ENCODE results near the gene NELFA.

NELFA gene

DNA sequence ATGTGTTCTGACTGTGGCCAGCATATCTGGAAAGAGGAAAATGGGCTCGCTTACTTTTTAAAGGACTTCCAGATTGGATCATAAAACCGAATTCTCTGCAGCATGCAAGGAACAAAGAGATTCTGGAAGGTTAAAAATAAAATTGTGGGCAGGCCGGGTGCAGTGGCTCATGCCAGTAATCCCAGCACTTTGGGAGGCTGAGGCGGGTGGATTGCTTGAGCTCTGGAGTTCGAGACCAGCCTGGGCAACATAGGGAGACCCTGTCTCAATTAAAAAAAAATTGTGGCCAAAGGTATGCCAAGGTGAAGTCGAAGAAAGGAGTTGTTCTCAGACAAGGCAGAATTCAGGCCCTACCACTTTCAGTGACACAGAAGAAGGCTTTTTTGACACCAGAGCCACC is 37.8 kb downstream of the NELFA start:
- DNase-seq (ENCODE audit: extremely low read depth, low read depth) = no peak
- TF ChIP-seq, protein P1, sequence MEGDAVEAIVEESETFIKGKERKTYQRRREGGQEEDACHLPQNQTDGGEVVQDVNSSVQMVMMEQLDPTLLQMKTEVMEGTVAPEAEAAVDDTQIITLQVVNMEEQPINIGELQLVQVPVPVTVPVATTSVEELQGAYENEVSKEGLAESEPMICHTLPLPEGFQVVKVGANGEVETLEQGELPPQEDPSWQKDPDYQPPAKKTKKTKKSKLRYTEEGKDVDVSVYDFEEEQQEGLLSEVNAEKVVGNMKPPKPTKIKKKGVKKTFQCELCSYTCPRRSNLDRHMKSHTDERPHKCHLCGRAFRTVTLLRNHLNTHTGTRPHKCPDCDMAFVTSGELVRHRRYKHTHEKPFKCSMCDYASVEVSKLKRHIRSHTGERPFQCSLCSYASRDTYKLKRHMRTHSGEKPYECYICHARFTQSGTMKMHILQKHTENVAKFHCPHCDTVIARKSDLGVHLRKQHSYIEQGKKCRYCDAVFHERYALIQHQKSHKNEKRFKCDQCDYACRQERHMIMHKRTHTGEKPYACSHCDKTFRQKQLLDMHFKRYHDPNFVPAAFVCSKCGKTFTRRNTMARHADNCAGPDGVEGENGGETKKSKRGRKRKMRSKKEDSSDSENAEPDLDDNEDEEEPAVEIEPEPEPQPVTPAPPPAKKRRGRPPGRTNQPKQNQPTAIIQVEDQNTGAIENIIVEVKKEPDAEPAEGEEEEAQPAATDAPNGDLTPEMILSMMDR (IDR thresholded peaks at IDR 0.05; ENCODE audit: low read depth, low read length) = no peak

DNA sequence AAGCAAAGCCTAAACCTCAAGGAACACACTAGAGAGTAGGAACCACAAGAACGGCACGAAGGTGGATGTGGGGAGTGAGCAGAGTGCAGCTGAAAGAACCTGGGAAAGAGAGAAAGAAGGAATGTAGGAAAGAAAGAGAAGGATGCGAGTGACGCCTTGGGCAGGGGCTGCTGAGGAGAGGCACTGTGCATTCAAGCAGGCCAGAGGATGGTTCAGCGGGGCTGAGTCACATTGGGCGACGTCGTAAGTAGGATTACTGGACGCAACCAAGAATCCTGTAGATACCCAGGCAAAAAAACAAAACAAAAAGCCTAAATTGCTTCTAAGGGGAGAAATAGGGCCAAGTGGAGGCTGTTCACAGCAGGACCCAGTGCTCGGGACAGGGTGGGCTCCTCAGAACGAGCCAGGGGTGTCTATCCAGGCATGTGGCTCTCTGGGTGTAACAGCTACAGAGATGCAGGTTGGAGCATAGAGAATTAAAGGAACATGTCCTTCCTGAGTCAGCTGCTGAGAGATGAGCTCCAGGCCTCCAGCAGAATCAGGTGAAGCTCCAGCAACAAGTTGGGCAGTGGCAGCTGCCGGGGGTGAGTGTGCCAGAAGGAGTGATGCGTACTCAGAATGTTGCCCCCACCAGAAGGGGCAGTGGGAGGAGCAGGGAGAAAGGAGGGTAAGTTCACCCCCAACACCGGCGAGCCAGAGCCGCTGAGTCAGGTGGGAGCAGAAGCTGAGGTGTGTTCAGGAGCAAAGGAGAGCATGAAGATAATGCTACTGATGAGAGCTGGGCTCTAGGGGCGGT is 38.6 kb downstream of the NELFA start:
- TF ChIP-seq, protein P1 (IDR thresholded peaks at IDR 0.05; ENCODE audit: low read depth, low read length) = no peak
- DNase-seq (ENCODE audit: extremely low read depth, low read depth) = no peak

DNA sequence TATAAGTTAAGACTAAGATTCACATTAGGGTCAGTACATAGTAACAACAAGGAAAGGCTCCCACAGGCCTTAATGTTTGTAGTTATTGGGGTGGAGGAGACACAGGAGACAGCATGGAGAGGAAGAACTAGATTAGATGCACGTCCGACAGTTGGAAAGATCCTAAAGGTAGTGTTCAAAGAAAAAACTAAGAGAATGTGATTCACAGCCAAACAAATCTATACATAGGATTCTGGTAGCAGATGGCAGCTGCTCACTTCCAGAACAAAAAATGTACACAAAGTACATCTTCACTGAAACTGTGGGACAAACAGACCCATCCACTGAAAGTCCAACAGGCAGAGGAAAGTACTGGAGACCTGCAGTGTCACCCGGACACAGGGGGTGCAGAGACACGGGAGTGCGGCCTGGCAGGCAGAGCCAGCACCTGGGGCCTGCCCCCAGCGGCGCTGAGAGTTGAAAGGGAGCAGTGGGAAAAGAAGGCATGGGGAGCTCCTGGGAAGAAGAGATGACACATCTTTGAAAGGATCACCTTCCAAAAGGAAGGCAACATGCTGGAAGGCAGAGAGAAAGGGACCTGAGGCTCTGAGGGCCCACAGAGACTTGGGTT is 40.0 kb downstream of the NELFA start:
- TF ChIP-seq, protein P1 (IDR thresholded peaks at IDR 0.05; ENCODE audit: low read depth, low read length) = no peak
- no peak for DNase-seq (ENCODE audit: extremely low read depth, low read depth)

DNA sequence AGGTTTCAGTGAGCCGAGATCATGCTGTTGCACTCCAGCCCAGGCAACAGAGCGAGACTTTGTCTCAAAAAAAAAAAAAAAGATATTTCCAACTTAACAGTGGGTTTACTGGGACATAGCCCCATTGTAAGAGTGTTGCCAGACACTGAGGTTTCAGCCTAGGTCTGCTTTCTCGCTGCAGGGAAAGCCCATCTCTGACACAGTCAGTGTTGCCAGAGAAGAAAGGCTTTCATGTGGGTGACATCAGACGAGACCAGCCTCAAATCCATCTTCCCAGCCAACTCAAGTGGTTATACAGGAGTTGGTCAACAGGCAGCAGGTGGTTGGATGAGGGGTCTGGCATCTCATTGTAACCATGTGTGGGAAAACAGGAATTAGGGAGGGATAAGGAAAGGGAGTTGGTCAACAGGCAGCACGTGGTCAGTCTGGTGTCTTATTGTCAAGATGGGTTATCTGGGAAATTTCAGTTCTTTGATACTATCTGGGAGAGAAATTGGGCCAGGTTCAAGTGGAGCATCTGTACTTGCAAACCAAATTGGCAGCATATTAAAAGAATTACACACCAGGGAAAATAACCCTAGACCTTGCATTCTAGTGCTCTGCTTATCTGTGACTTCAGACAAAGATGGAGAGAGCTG is 41.1 kb downstream of the NELFA start:
- DNase-seq (ENCODE audit: extremely low read depth, low read depth) = no peak
- TF ChIP-seq, protein P1 (IDR thresholded peaks at IDR 0.05; ENCODE audit: low read depth, low read length) = no peak

- TF ChIP-seq, protein P1 (IDR thresholded peaks at IDR 0.05; ENCODE audit: low read depth, low read length) = no peak
- DNase-seq (ENCODE audit: extremely low read depth, low read depth) = no peak
These were observed 43.8 kb downstream of the NELFA start for GRCh38 chr4:1964971-1965370.

GRCh38 chr4:1964443-1964842 is 44.3 kb downstream of the NELFA start:
- TF ChIP-seq, protein P1 (IDR thresholded peaks at IDR 0.05; ENCODE audit: low read depth, low read length) = no peak

DNA sequence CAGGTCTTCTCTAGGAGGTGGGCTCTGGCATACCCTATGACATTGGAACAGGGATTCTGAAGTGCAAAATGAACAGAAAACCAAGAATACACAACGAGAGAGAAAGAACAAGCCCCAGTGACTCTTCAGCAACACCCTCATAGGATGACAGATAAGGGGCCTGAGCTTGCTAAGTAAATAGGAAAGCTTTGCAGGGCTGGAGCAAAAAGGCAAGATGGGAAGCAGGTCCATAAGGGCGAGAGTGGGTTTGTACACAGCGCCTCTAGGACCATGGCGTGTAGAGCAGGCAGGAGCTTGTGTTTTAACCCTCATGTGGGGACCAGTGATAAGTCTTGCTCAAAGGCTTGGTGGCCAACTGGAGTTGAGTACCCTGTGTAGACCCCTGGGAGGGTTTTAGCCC is 45.8 kb downstream of the NELFA start:
- TF ChIP-seq, protein P1 (IDR thresholded peaks at IDR 0.05; ENCODE audit: low read depth, low read length) = no peak
- no peak for DNase-seq (ENCODE audit: extremely low read depth, low read depth)

More at GRCh38 chr4:1964443-1964842, 44.3 kb downstream of the NELFA start:
- no peak for DNase-seq (ENCODE audit: extremely low read depth, low read depth)
